GM18507 (cell line): ENCODE data around the gene FASTKD3.
A peak's percentile ranks its signal among the peaks of the same experiment; 100 is the strongest.

Source experiments
- DNase-seq: peaks from one replicate; pipeline ENCODE4 v3.0.0; 2011; ENCODE audit warnings: low read depth; ENCODE audit not compliant: insufficient read length; ENCODE audit errors: extremely low spot score
- FAIRE-seq: peaks from 2 replicates; lab custom pipeline; 2011; peaks lifted over from hg19 to GRCh38; lab: Jason Lieb, UNC

The FASTKD3 gene

DNA sequence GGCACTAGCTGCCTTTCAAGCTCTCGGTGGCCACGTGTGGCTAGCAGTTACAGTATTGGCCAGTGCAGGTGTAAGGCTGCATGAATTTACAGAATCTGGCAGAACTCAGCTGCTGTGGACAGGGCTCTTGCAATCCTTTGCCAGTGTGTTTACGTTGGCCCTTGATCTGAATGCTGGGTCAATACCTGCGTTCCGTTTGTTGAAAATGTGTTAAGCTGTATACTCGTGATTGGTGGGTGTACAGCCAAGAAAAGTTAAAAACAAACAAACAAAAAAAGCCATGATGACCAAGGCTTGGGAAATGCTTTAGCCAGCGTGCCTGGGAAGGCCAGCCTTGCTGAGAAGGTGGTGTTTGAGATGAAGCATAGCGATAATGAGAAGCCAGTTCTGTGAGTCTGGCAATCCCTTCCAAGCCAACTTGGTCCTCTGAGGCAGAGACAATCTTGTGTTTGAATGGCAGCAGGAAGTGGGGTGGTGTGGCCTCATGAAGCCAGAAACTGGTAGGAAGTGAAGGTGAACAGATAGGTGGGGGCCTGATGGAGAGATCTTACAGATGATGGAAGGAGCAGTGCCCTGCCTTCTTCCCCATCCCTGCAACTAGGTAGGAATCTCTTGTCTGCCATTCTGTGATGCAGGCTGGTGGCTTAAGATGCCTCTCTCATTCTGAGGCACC is 17.1 kb downstream of the FASTKD3 start:
- DNase-seq: no peak
- FAIRE-seq: no peak

DNA sequence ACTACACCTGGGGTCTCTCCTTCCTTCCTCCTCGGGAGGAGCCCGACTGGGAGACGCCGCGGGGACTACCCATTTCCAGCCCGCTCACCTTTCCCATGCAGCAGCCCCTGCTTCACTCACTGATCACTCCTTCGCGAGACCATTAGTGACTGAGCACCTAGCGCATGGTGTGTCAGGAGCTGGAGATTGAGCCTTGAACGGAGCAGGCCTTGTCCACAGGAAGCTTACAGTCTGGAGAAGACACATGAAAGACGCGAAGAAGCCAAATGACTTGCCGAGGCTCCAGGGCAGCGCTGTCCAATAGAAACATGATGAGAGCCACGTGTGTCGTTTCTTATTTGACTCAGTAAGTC is 17.6 kb downstream of the FASTKD3 start:
- DNase-seq: no peak
- FAIRE-seq: no peak

DNA sequence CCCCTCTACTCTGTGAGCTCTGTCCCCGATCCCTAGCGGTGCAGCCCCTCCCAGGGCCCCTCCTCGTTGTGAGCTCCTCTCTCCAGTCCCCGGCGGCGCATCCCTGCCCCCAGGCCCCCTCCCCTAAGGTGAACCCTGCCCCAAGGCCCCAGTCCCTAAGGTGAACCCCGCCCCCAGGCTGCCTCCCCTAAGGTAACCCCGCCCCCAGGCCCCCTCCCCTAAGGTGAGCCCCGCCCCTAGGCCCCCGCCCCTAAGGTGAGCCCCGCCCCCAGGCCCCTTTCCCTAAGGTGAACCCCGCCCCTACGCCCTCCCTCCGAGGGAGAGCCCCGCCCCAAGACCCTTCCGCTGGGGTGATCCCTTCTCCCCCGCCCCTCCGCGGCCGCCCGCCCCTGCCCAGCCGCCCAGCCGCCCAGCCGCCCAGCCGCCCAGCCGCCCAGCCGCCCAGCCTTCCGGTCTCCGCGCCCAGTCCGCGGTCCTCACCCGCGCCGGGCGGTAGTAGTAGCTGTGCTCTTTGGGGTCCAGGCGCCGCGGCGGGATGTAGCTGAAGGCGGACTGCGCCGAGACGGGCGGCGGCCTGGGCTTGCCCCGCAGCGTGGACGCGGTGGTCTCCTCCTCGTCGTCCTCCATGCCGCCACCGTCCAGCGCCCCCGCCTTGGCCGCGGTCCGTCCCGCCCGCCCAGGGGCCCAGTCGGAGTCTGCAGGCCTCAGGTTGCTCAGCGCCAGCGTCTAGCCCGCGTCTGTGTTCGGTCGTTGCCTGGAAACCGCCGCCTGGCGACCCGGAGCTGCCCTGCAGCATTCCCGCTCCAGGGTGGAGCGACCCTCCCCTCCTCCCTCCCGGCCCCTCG is 18.2 kb downstream of the FASTKD3 start, which contains the start of gene CFAP90:
Gene CFAP90 (minus strand): TSS at position 739 of the 845 bp plus-strand sequence. CDS start 112 bp downstream, at position 627.
- FAIRE-seq: no peak
- no peak for DNase-seq

DNA sequence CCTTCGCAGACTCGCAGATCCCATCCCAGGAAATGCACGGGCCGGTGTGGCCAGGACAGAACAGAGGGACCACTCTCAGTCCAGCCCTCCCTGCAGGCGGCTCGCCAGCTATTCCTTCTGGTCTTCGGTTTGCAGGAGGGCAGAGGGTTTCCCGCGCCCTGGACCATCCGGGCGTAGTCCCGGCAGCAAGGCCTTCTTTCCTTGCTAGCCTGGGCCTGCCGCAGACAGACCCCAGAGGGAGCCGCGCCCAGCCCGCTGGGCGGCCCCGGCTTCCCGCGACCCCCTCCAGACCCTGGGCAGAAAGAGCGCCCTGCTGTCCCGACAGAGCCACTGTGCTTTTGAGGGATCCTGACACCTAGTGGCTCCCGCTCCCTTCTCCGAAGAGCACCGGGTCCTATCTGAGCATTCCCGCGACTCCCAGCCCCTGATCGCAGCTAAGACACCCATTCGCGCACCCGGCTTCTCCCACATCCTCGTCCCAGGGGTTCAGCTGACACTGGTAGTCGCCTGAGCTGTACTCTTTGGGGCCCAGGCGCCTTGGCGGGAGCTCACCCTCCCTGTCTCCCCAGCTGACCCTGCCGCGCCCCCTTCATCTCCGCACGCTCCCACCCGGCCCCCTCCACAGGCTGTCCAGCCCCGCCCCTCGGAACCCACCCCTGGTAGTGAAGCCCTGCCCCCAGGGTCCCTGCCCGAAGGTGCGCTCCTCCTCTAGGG is 19.0 kb downstream of the FASTKD3 start:
- FAIRE-seq (no peak), DNase-seq (no peak)

DNA sequence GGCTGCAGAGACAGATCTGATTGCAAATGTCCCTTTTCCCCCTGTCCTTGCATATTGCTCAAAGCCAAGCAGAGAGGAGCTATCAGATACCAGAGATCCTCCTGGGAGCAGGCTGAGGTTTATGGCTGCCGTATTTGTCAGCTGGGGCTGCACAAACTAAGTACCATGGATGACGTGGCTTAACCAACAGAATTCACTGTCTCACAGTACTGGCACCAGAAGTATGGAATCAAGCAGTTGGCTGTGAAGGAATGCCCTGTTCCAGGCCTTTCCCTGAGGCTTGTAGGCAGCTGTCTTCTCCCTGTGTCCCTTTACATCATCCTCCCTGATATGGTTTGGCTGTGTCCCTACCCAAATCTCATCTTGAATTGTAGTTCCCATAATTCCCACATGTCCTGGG is 20.5 kb downstream of the FASTKD3 start:
- FAIRE-seq (no peak), DNase-seq (no peak)

DNA sequence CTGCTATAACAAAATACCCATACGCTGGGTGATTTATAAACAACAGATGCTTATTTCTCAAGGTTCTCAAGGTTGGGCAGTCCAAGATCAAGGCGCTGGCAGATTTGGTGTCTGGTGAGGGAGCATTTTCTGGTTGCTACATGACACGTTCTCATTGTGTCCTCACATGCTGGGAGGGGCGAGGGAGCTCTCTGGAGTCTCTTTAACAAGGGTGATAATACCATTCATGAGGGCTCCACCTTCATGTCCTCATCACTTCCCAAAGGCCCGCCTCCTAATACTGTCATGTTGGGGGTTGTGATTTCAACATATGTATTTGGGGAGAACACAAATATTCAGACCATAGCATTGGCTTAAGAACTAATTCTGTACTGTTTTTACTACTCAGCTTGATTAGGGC is 22.5 kb downstream of the FASTKD3 start:
- DNase-seq: no peak
- no peak for FAIRE-seq

DNA sequence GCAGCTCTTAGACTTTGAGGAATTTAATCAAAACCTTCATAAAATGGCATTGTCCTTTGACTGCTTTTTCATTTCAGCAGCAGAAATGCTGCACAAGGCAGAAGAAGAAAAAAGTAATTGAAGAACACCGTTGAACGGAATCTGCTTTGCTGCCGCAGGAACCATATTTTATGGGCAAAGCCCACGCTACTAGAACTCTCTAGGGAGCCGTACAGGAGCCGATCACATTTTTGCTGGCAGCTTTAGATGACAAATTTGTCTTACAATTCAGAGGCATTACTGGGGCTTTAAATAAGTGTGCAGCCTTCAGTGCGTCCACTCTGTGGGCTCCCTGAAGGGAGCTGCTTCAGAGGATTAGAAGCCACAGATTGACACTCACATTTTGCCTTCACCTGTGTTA is 23.3 kb downstream of the FASTKD3 start:
- DNase-seq (no peak), FAIRE-seq (no peak)

DNA sequence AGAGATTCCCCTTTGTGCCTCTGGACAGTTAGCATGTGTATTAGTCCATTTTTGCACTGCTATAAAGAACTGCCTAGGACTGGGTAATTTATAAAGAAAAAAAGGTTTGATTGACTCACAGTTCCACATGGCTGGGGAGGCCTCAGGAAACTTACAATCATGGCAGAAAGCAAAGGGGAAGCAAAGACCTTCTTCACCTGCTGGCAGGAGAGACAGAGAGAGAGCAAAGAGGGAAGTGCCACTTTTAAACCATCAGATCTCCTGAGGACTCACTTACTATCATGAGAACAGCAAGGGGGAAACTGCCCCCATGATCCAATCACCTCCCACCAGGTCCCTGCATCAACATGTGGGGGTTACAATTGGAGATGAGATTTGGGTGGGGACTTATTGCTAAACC is 23.9 kb downstream of the FASTKD3 start:
- DNase-seq: no peak
- no peak for FAIRE-seq

DNA sequence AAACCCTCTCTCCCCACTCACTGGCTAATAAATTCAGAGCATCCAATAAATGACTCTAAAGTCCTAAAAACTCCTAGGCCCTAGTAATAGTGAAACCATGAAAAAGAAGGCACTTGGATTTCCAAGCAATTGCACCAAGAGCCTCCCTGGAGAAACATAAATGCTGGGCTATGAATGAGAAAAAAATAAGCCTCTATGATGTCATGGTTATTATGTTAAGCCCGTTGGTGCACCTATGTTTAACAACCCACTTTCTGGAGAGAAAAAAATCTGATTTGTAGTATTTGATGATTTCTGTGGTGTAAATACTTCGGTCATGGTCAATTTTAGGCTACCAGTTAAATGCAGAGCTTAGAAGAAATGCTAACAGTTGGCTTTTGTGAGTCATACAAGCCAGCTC is 26.3 kb downstream of the FASTKD3 start:
- FAIRE-seq: no peak
- no peak for DNase-seq

DNA sequence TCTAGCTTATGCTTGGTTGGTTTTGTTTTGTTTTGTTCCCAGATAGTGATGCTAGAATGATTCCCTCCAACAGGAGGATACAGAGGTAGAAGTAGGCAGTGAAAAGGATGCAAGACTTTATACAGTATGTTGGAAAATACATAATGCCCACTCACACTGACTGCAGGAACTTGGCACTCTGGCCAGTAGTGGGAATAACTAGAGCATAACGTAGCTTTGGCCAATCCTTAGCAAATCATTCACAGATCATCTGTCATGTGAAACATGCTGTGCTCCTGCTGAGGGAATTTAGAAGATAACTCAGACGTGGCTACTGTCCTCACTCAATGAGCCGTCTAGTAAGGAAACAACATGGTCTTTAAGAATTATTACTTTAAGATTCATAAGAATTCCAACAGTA is 31.4 kb downstream of the FASTKD3 start:
- FAIRE-seq: no peak
- no peak for DNase-seq

DNA sequence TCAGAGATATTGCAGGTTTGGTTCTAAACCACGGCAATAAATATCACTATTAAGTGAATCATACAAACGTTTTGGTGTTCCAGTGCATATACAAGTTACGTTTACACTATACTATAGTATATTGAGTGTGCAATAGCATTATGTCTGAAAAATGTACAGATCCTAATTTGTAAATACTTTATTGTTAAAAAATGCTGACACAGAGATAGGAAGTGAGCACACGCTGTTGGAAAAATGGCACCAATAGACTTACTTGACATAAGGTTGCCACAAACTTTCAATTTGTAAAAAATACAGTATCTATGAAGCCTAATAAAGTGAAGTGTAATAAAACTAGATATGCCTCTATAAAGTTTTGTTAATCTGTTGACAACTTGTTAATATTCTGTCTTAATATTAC is 33.8 kb downstream of the FASTKD3 start:
- FAIRE-seq (no peak), DNase-seq (no peak)

DNA sequence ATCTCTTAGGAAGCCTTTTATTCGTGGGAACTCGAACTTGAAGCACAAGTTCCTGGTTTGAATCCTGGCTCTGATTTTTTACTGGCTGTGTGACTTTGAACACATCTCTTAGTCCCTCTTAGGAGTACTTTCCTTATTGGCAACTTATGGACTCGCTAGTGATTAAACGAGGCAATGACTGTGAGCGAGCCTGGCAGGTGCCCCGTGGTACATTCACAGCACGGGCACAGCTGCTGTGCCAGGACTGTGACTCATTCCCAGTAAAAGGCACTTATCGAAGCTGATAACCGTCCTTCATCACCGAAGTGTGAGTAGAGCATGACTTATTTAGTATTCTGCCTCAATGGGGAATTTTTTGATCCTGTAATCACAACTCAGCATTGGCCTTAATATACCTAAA is 40.6 kb downstream of the FASTKD3 start:
- DNase-seq: no peak
- FAIRE-seq: no peak

DNA sequence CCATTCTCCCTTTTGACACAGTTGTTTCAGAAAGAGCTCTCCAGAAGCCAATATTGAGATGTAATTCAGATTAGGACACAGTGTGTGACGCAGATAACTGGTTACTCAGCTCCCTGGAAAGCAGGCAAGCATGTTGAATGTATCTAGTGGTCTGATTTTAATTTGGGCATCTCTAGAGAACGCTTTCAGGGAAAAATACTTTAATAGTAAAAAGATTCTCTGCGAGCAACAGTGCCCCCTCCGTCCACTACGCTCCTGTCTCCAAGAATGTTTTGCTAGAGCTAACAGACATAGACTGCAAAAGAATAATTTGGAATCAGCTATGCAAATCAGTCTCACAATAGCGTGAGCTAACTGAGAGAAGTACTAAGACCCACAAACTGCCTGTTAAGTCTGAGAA is 41.2 kb downstream of the FASTKD3 start:
- DNase-seq: no peak
- no peak for FAIRE-seq

DNA sequence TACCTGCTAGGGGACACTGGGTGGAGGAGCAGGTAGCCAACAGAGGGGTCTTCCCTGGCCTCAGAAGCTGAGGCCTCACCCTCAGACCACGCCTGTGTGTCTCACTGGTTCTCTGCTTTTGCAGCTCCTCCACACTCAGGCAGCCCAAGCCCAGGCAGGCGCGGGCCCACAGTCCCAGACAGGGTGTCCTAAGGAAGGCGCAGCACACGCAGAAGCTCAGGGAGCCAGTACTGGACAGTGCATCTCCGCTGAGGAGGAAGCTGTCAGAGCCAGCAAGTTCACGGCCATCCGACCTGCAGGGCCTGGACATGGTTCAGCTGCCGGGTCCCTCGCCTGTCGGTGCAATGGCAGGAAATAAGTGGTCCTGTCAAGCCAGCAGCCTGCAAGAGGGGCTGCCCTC is 43.2 kb downstream of the FASTKD3 start:
- no peak for FAIRE-seq
- DNase-seq: no peak

DNA sequence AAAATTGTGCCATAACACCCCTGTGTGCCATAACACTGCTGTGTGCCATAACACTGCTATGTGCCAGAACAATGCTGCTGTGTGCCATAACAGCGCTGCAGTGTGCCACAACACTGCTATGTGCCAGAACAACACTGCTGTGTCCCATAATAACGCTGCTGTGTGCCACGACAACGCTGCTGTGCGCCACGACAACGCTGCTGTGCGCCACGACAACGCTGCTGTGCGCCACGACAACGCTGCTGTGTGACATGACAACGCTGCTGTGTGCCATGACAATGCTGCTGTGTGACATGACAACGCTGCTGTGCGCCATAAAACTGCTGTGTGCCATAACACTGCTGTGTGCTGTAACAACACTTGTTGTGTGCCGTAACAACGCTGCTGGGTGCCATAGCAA is 43.8 kb downstream of the FASTKD3 start:
- FAIRE-seq (no peak), DNase-seq (no peak)

DNA sequence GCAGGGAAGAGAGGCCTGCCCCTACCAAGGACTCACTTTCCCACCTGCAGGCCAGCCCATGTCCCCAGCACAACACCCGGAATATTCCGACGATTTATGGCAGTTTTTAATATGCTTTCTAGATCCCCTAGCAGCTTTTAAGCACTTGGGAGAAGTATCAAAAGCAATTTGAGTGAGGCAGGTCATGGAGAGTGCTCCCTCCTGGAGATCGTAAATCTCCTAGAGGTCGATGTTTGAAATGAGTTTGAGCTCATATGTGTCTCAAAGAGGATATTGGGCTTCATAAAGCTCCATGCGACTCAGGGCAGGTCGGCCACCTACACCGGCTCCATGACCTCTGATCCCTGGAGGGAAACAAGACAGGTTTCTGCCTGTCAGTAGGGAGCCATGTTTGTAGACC is 45.2 kb downstream of the FASTKD3 start:
- DNase-seq (no peak), FAIRE-seq (no peak)

DNA sequence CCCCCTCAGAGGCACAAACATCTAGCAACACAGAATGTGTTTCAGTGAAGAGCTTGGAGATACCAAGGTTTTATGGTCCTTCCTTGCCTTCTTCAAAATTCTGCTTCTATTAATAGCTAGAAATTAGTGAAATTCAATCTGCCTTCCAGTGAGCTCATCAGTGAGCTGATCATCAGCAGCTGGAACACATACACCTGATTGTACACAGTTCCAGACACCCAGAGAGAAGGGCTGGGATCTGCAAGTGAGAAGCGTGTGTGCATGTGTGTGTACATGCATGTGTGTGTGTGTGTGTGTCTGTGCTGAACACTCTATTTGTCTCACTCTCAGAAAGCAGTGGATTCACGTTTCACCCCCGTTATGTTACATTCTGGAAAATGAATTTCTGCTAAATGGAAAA is 46.4 kb downstream of the FASTKD3 start:
- FAIRE-seq (no peak), DNase-seq (no peak)

DNA sequence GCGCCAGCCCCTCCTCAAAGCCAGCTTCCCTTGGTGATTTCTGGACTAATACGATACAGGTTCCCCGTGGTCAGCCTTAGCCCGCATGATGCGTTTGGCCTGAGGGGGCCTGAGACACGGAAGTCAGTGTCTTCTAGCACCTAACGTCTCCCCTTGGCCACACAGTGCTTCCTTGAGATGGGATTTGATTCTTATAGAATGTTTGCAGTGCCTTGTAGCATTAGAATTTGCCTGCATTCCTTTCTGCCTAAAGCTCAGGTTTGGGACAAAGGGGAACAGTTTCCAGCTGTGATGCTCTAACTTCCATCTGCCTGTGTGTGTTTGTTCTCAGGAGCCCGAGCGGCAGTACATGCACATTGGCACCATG is 52.3 kb downstream of the FASTKD3 start:
- FAIRE-seq: no peak
- no peak for DNase-seq

DNA sequence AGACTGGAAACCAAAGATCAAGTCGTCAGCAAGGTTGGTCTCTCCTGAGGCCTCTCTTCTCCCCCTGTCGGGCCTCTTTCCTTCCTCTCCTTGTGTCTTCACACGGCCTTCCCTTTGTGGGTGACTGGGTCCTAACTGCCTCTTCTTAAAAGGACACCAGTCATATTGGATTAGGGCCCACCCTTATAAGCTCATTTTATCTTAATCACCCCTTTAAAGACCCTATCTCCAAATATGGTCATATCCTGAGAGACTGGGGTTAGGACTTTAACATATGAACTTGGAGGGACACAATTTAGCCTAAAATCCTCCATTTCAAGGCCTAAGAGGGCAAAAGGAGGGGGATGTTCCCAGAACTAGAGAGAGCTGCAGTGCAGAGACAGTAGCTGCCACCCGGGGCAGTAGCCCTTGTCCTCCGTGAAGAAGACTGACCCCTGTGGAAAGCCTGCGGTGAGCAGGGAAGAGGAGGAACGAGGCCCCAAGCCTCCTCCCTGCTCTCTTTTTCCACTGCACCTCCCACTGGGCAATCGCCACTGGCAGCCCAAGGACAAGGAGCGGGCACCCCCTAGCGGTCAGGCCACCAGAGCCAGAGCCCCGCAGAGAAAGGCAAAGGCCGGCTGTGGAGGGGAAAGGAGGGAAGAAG is 52.8 kb downstream of the FASTKD3 start:
- FAIRE-seq: peak; percentile 80
- DNase-seq: peak; percentile 54

DNA sequence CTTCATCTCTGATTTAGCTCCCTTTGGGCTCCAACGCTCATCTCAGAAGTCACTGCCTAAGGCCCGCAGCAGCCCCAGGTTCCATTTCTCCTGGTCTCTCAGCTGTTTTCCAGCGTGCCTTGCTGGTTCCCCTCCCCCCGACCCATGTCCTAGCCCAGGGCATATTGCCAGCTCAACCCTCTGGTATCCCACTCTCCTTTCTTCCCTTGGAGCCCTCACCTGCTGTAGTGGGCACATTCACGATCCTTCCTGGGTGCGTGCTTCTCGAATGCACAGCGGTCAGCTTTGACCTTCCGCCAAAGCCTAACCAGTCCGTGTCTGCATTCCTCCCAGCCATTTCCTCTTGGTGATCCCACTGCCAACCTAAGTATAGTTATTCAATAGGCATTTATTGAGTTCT is 54.0 kb downstream of the FASTKD3 start:
- FAIRE-seq (no peak), DNase-seq (no peak)
